Measurements from ENCODE around the gene MXD1. TPM values are rescaled to one million over a fixed set of nuclear protein-coding genes. Genes with fewer than 3 reads are reported as not detected.

Gene MXD1
- polyA plus RNA-seq, 1 of the 3 experiments (the other 2 are of a cell fraction): 2.3 TPM

DNA sequence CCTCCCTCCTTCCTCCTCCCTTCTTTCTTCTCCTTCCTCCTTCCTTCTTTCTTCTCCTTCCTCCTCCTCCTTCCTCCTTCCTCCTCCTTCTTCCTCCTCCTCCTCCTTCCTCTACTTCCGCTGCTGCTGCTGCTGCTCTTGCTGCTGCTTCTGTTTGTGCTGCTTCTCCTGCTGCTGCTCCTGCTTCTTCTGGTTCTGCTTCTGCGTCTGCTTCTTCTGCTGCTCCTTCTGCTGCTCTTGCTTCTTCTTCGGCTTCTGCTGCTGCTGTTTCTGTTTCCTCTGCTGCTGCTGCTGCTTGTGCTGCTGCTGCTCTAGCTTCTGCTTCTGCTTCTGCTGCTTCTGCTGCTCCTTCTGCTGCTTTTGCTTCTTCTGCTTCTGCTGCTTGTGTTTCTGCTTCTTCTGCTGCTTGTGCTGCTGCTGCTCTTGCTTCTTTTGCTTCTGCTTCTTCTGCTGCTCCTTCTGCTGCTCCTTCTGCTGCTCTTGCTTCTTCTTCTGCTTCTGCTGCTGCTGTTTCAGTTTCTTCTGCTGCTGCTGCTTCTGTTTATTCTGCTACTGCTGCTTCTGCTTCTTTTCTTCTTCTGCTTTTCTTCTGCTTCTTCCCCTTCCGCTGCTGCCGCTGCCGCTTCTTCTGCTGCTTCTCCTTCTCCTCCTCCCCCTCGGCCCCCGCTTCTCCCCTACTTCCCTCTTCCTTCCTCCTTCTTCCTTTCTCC lies 12.5 kb upstream of the MXD1 start:
- Histone ChIP-seq H4K20me1 (ENCODE audit: insufficient read depth) (0 out of 2 replicates have a peak, but pooled peaks cover 4% of the 10 kb centered on the region), H3K9ac (no peak overlapping the region), H3K9me2 (no peaks in the 10 kb centered on the region; the same call in 1 of the 2 replicates), H3F3A (replicated peaks; ENCODE audit: insufficient read depth) (peaks cover 23% of the 10 kb centered on the region), H3K36me3 (replicated peaks in 1 of 2; ENCODE audit: control insufficient read depth in 1 of 2, insufficient read depth in 2 of 2, low read length in 1 of 2) (peaks cover 65 to 71% of the 10 kb centered on the region in 2 experiments), H3K79me2 (ENCODE audit: insufficient read depth) (peaks cover 44% of the 10 kb centered on the region), H3K4me3 (ENCODE audit: low read depth in 2 of 2, low read length in 1 of 2) (no peak overlapping the region), H3K27ac (ENCODE audit: low read depth in 2 of 2, low read length in 1 of 2) (no peak overlapping the region), H3K27me3 (ENCODE audit: insufficient read depth) (no peaks in the 10 kb centered on the region), H3K9me3 (no peaks in the 10 kb centered on the region), H3K4me1 (ENCODE audit: control insufficient read depth in 1 of 2, insufficient read depth in 2 of 2, low read depth in 1 of 2, low read length in 1 of 2) (no peaks in the 10 kb centered on the region), H2AFZ (ENCODE audit: low read depth) (no peak overlapping the region), H3K4me2 (no peak overlapping the region)
- POLR2A ChIA-PET: no interaction called here
- DNase-seq: no peak
- CTCF ChIA-PET: interaction anchor here (0.9 to 1.4 kb wide), 2 partner anchors 10 to 177 kb away, joined by 3 to 6 read pairs; no protein-coding TSS in a partner anchor
- WGBS (ENCODE audit: low lambda C conversion rate): 96% methylated on average over 8 of the region's 8 CpGs
- TF ChIP-seq, protein P1, sequence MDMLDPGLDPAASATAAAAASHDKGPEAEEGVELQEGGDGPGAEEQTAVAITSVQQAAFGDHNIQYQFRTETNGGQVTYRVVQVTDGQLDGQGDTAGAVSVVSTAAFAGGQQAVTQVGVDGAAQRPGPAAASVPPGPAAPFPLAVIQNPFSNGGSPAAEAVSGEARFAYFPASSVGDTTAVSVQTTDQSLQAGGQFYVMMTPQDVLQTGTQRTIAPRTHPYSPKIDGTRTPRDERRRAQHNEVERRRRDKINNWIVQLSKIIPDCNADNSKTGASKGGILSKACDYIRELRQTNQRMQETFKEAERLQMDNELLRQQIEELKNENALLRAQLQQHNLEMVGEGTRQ (IDR thresholded peaks at IDR 0.05; ENCODE audit: borderline replicate concordance, low read depth, low read length): no peak
- no peak for TF ChIP-seq TAF1 (IDR thresholded peaks at IDR 0.05; ENCODE audit: borderline replicate concordance, low read depth, low read length)
- no peak for TF ChIP-seq NFIC (IDR thresholded peaks at IDR 0.05; ENCODE audit: borderline replicate concordance)
- TF ChIP-seq, protein P2, sequence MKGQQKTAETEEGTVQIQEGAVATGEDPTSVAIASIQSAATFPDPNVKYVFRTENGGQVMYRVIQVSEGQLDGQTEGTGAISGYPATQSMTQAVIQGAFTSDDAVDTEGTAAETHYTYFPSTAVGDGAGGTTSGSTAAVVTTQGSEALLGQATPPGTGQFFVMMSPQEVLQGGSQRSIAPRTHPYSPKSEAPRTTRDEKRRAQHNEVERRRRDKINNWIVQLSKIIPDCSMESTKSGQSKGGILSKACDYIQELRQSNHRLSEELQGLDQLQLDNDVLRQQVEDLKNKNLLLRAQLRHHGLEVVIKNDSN (IDR thresholded peaks at IDR 0.05; ENCODE audit: borderline replicate concordance, low read depth): no peak
- TF ChIP-seq, protein P3, sequence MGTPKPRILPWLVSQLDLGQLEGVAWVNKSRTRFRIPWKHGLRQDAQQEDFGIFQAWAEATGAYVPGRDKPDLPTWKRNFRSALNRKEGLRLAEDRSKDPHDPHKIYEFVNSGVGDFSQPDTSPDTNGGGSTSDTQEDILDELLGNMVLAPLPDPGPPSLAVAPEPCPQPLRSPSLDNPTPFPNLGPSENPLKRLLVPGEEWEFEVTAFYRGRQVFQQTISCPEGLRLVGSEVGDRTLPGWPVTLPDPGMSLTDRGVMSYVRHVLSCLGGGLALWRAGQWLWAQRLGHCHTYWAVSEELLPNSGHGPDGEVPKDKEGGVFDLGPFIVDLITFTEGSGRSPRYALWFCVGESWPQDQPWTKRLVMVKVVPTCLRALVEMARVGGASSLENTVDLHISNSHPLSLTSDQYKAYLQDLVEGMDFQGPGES (IDR thresholded peaks at IDR 0.05; ENCODE audit: low read depth, low read length): no peak
- no peak for TF ChIP-seq ELF1 (IDR thresholded peaks at IDR 0.05)
- TF ChIP-seq YY1 (IDR thresholded peaks at IDR 0.05; ENCODE audit: low read depth): no peak
- TF ChIP-seq CHD2 (IDR thresholded peaks at IDR 0.05; ENCODE audit: low read length, partially characterized antibody): no peak
- no peak for TF ChIP-seq RCOR1 (IDR thresholded peaks at IDR 0.05; ENCODE audit: low read length)
- TF ChIP-seq TCF12 (IDR thresholded peaks at IDR 0.05): no peak
- TF ChIP-seq, protein P4, sequence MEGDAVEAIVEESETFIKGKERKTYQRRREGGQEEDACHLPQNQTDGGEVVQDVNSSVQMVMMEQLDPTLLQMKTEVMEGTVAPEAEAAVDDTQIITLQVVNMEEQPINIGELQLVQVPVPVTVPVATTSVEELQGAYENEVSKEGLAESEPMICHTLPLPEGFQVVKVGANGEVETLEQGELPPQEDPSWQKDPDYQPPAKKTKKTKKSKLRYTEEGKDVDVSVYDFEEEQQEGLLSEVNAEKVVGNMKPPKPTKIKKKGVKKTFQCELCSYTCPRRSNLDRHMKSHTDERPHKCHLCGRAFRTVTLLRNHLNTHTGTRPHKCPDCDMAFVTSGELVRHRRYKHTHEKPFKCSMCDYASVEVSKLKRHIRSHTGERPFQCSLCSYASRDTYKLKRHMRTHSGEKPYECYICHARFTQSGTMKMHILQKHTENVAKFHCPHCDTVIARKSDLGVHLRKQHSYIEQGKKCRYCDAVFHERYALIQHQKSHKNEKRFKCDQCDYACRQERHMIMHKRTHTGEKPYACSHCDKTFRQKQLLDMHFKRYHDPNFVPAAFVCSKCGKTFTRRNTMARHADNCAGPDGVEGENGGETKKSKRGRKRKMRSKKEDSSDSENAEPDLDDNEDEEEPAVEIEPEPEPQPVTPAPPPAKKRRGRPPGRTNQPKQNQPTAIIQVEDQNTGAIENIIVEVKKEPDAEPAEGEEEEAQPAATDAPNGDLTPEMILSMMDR (IDR thresholded peaks at IDR 0.05): no peak
- no peak for TF ChIP-seq SIN3A (IDR thresholded peaks at IDR 0.05; ENCODE audit: borderline replicate concordance, low read depth, low read length)
- no peak for TF ChIP-seq SMC3 (IDR thresholded peaks at IDR 0.05; ENCODE audit: low read depth, low read length)
- TF ChIP-seq GATA2 (CRISPR knock-in tag; IDR thresholded peaks at IDR 0.05): no peak
- TF ChIP-seq, protein P5, sequence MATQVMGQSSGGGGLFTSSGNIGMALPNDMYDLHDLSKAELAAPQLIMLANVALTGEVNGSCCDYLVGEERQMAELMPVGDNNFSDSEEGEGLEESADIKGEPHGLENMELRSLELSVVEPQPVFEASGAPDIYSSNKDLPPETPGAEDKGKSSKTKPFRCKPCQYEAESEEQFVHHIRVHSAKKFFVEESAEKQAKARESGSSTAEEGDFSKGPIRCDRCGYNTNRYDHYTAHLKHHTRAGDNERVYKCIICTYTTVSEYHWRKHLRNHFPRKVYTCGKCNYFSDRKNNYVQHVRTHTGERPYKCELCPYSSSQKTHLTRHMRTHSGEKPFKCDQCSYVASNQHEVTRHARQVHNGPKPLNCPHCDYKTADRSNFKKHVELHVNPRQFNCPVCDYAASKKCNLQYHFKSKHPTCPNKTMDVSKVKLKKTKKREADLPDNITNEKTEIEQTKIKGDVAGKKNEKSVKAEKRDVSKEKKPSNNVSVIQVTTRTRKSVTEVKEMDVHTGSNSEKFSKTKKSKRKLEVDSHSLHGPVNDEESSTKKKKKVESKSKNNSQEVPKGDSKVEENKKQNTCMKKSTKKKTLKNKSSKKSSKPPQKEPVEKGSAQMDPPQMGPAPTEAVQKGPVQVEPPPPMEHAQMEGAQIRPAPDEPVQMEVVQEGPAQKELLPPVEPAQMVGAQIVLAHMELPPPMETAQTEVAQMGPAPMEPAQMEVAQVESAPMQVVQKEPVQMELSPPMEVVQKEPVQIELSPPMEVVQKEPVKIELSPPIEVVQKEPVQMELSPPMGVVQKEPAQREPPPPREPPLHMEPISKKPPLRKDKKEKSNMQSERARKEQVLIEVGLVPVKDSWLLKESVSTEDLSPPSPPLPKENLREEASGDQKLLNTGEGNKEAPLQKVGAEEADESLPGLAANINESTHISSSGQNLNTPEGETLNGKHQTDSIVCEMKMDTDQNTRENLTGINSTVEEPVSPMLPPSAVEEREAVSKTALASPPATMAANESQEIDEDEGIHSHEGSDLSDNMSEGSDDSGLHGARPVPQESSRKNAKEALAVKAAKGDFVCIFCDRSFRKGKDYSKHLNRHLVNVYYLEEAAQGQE (IDR thresholded peaks at IDR 0.05; ENCODE audit: low read depth, low read length): no peak
- TF ChIP-seq MEF2A (IDR thresholded peaks at IDR 0.05; ENCODE audit: borderline replicate concordance, low read depth): no peak
- no peak for TF ChIP-seq EP300 (IDR thresholded peaks at IDR 0.05; ENCODE audit: borderline replicate concordance in 1 of 2, low read depth in 1 of 2, low read length in 1 of 2)
- TF ChIP-seq TEAD4 (IDR thresholded peaks at IDR 0.05; ENCODE audit: borderline replicate concordance, insufficient read depth): no peak
- no peak for TF ChIP-seq RAD21 (IDR thresholded peaks at IDR 0.05; ENCODE audit: low read length)
